HepG2 (cell line): ENCODE measurements around the gene CLEC20A. TPM values are rescaled to one million over a fixed set of nuclear protein-coding genes. Genes with fewer than 3 reads are reported as not detected.
A peak's percentile ranks its signal among the peaks of the same experiment; 100 is the strongest.

Experiments used
- ARID4A ChIP-seq: sonication (generic); formaldehyde crosslinking; IDR thresholded peaks from 2 replicates; pipeline ENCODE4 v1.5.0; 2020; ENCODE audit warnings: mild to moderate bottlenecking, missing genetic modification reagents, borderline replicate concordance
- ARID5B ChIP-seq: IDR thresholded peaks from 2 replicates; pipeline ENCODE4 v1.4.0; 2020; ENCODE audit warnings: mild to moderate bottlenecking, missing genetic modification reagents
- CENPT ChIP-seq: sonication (generic); formaldehyde crosslinking; IDR thresholded peaks from 2 replicates; pipeline ENCODE4 v1.8.0; 2022; ENCODE audit warnings: low read depth, mild to moderate bottlenecking, moderate library complexity, missing genetic modification reagents
- EED ChIP-seq: sonication (generic); formaldehyde crosslinking; IDR thresholded peaks from 2 replicates; pipeline ENCODE4 v1.5.0; 2020; ENCODE audit warnings: mild to moderate bottlenecking, missing genetic modification reagents
- ERF ChIP-seq: IDR thresholded peaks from 2 replicates; pipeline ENCODE4 v1.6.1; 2018; ENCODE audit warnings: missing biosample characterization, missing genetic modification reagents
- FOXO1 ChIP-seq: sonication (generic); formaldehyde crosslinking; IDR thresholded peaks from 2 replicates; pipeline ENCODE4 v1.4.0; 2020; ENCODE audit warnings: missing genetic modification reagents
- ISL2 ChIP-seq: sonication (generic); formaldehyde crosslinking; IDR thresholded peaks from 2 replicates; pipeline ENCODE4 v1.5.0; 2020; ENCODE audit warnings: missing genetic modification reagents
- KDM5A ChIP-seq: fragments of 200-600 bp; sonication (generic); IDR thresholded peaks from 2 replicates; pipeline ENCODE4 v1.7.0; 2018; ENCODE audit warnings: antibody characterized with exemption, mild to moderate bottlenecking, low read length, borderline replicate concordance
- POLR2AphosphoS2 ChIP-seq: IDR thresholded peaks from 2 replicates; pipeline ENCODE4 v1.6.1; 2011; ENCODE audit warnings: low read depth, low read length, improper control_type of control experiment
- RELA ChIP-seq: sonication (generic); formaldehyde crosslinking; IDR thresholded peaks from 2 replicates; pipeline ENCODE4 v1.4.0; 2020; ENCODE audit warnings: missing genetic modification reagents
- RFXANK ChIP-seq: IDR thresholded peaks from 2 replicates; pipeline ENCODE4 v1.6.1; 2016
- STAT5B ChIP-seq: sonication (generic); formaldehyde crosslinking; IDR thresholded peaks from 2 replicates; pipeline ENCODE4 v1.4.0; 2020; ENCODE audit warnings: missing genetic modification reagents
- TEF ChIP-seq: sonication (generic); formaldehyde crosslinking; IDR thresholded peaks from 2 replicates; pipeline ENCODE4 v1.5.0; 2020; ENCODE audit warnings: missing genetic modification reagents
- ZFX ChIP-seq: sonication (generic); formaldehyde crosslinking; IDR thresholded peaks from 2 replicates; pipeline ENCODE4 v1.4.0; 2020; ENCODE audit warnings: mild to moderate bottlenecking, low read depth, missing genetic modification reagents, moderate library complexity
- ZMYM3 ChIP-seq: sonication (generic); formaldehyde crosslinking; IDR thresholded peaks from 2 replicates; pipeline ENCODE4 v1.5.1; 2020; ENCODE audit warnings: mild to moderate bottlenecking, missing genetic modification reagents
- ZNF263 ChIP-seq: sonication (generic); formaldehyde crosslinking; IDR thresholded peaks from 2 replicates; pipeline ENCODE4 v1.4.0; 2020; ENCODE audit warnings: missing genetic modification reagents
- ZNF280B ChIP-seq: sonication (generic); formaldehyde crosslinking; IDR thresholded peaks from 2 replicates; pipeline ENCODE4 v1.5.0; 2020; ENCODE audit warnings: missing genetic modification reagents, mild to moderate bottlenecking, borderline replicate concordance
- ZNF629 ChIP-seq: sonication (generic); formaldehyde crosslinking; conservative IDR thresholded peaks from 2 replicates; pipeline ENCODE4 v1.5.0; 2020; ENCODE audit warnings: missing genetic modification reagents
- ZNF83 ChIP-seq: sonication (generic); formaldehyde crosslinking; IDR thresholded peaks from 2 replicates; pipeline ENCODE4 v1.4.0; 2020; ENCODE audit warnings: missing genetic modification reagents, mild to moderate bottlenecking, borderline replicate concordance
- ZNF879 ChIP-seq: sonication (generic); formaldehyde crosslinking; IDR thresholded peaks from 2 replicates; pipeline ENCODE4 v1.8.1; 2023; ENCODE audit warnings: missing genetic modification reagents
- polyA plus RNA-seq, 8 experiments: library from polyadenylated mRNA; depleted of rRNA in 3 of 8; stranded (reverse) in 7 of 8; unstranded in 1 of 8; fragments of >200 nt; fragmentation: Illumina TruSeq in 4 of 8; extraction: Trizol in 4 of 8; gene quantifications; 2 replicates each; pipeline versions ENCODE4 v1.2.1 to v1.2.3, GENCODE V29; 2011 to 2016; ENCODE audit warnings: low read depth in 4 of 8, missing spikeins in 1 of 8, mixed read lengths in 1 of 8; ENCODE audit not compliant: insufficient read depth in 1 of 8
- total RNA-seq, 5 experiments: library from RNA; depleted of rRNA; stranded (reverse); fragments of >200 nt; fragmentation: Illumina TruSeq; extraction: Trizol; gene quantifications; 2 replicates each; pipeline ENCODE4 v1.2.3, GENCODE V29; 2016; ENCODE audit warnings: low read depth in 1 of 5

The CLEC20A gene
- total and polyA plus RNA-seq, 2 of the 13 experiments (the other 11 are each of a cell fraction or from before 2014, with no cell fraction given): not detected

GRCh38 chr1:178542554-178543289 is 46.0 kb upstream of the CLEC20A start (continued):
- peak; percentile 49 for TF ChIP-seq ZFX (CRISPR knock-in tag)
- no peak; the same call in 1 of the 2 replicates for TF ChIP-seq ISL2 (CRISPR knock-in tag)
- TF ChIP-seq ZNF263: 0 out of 2 replicates have a peak, but pooled peaks have one; percentile 17
- no peak for TF ChIP-seq FOXO1 (CRISPR knock-in tag)
- no peak for TF ChIP-seq ZNF629
- peak; percentile 38; the same call in 1 of the 2 replicates for TF ChIP-seq ERF
- TF ChIP-seq ZNF879 (CRISPR knock-in tag): no peak
- TF ChIP-seq ARID4A (CRISPR knock-in tag): peak; percentile 55; the same call in 1 of the 2 replicates
- TF ChIP-seq POLR2AphosphoS2: no peak
- no peak for TF ChIP-seq STAT5B
- no peak for TF ChIP-seq ZNF83 (CRISPR knock-in tag)
- no peak for TF ChIP-seq ZNF280B (CRISPR knock-in tag)
- TF ChIP-seq ARID5B: no peak
- no peak for TF ChIP-seq TEF (CRISPR knock-in tag)
- TF ChIP-seq CENPT (CRISPR knock-in tag): no peak
- TF ChIP-seq ZMYM3: no peak
- peak; percentile 85 for TF ChIP-seq KDM5A
- TF ChIP-seq RELA: no peak
- TF ChIP-seq RFXANK: no peak
- TF ChIP-seq EED (CRISPR knock-in tag): peak; percentile 38; the same call in 1 of the 2 replicates
